Left colon (tissue), 2 donors: ENCODE results near the gene CORO7. TPM values are rescaled to one million over a fixed set of nuclear protein-coding genes. Genes with fewer than 3 reads are reported as not detected.

Experiments
- ATAC-seq: fragments of 200-7000 bp; cut with Tn5 transposase; one replicate; pipeline ENCODE4 v1.9.1; 2020; ENCODE audit warnings: mild to moderate bottlenecking, moderate library complexity
- DNase-seq, 2 donors: peaks; one replicate each; pipeline ENCODE4 v3.0.0-alpha.2; 2020
- intact Hi-C, 2 donors: fragments of 100-400 bp; cut with DNase I in 1 of 2; cut with micrococcal nuclease in 1 of 2; formaldehyde crosslinking; loops; one replicate each; pipeline versions ENCODE4 v1.11.2 to v1.14.0; 2022; cut with DNase I, micrococcal nuclease
- long read RNA-seq: library from polyadenylated mRNA; unstranded; transcript quantifications from one replicate; pipeline ENCODE4 v2.0.0, GENCODE V29; 2021
- total RNA-seq, 2 donors: library from RNA; stranded (reverse); fragmentation: NEBNext Ultra II Directional; extraction: Animal tissue kit (Norgen Biotek cat#: 25700); gene quantifications; one replicate each; pipeline ENCODE4 v1.2.1, GENCODE V29; 2021
- donor health status: DM: no; HTN: no; CAD: no.
- donor health status: DM: yes; HTN: yes; CAD: no.

The CORO7 gene
- total RNA-seq, result 10 to 100 TPM; 43.9 to 48.0 TPM
- long read RNA-seq, partial matches to known transcripts, result 24 of 36 reads
- long read RNA-seq, other reads (novel, unspliced or antisense), result 9 of 36 reads

GRCh38 chr16:4416200-4417032 lies at the start of gene CORO7:
TSS of gene CORO7 (minus strand) at chr16:4416596. CDS start at chr16:4416518, 78 bp downstream.
- intact Hi-C loops, result no loop called here
- ATAC-seq (peak; percentile 90), DNase-seq (peak; percentile 97 to 99)

GRCh38 chr16:4463522-4464163 lies 47.2 kb upstream of the CORO7 start:
- DNase-seq (no peak), ATAC-seq (no peak)
- intact Hi-C loops, result no loop called here

GRCh38 chr16:4461250-4462085 lies 45.1 kb upstream of the CORO7 start:
- DNase-seq (no peak), ATAC-seq (peak; percentile 17)
- intact Hi-C loops, result no loop called here

GRCh38 chr16:4460936-4461249 lies 44.5 kb upstream of the CORO7 start:
- no peak for ATAC-seq

GRCh38 chr16:4455951-4456350 lies 39.6 kb upstream of the CORO7 start:
- DNase-seq (no peak), ATAC-seq (no peak)
- intact Hi-C loops, result no loop called here

More at GRCh38 chr16:4460936-4461249, 44.5 kb upstream of the CORO7 start:
- no peak for DNase-seq
- intact Hi-C loops, result no loop called here

- intact Hi-C loops, result no loop called here
- DNase-seq (no peak), ATAC-seq (no peak)
Observed at GRCh38 chr16:4455081-4455480, 38.7 kb upstream of the CORO7 start.

- ATAC-seq, result no peak
- intact Hi-C loops, result no loop called here
- DNase-seq, result no peak
Observed at GRCh38 chr16:4454623-4455022, 38.2 kb upstream of the CORO7 start.

GRCh38 chr16:4452674-4453073 lies 36.3 kb upstream of the CORO7 start:
- intact Hi-C loops, result no loop called here
- DNase-seq (no peak), ATAC-seq (no peak)

GRCh38 chr16:4450931-4451519 lies 34.6 kb upstream of the CORO7 start:
- ATAC-seq (no peak), DNase-seq (no peak)
- intact Hi-C loops, result no loop called here

GRCh38 chr16:4450430-4450829 lies 34.0 kb upstream of the CORO7 start:
- intact Hi-C loops, result no loop called here
- DNase-seq, result no peak
- no peak for ATAC-seq

- no peak for ATAC-seq
- intact Hi-C loops, result no loop called here
- DNase-seq, result no peak
Observed at GRCh38 chr16:4443986-4444385, 27.6 kb upstream of the CORO7 start.

GRCh38 chr16:4443271-4443670 lies 26.9 kb upstream of the CORO7 start:
- intact Hi-C loops, result no loop called here

GRCh38 chr16:4442371-4442770 lies 26.0 kb upstream of the CORO7 start:
- no peak for ATAC-seq
- intact Hi-C loops, result no loop called here
- DNase-seq, result no peak

More at GRCh38 chr16:4443271-4443670, 26.9 kb upstream of the CORO7 start:
- ATAC-seq, result no peak
- DNase-seq, result no peak

- DNase-seq, result no peak
- intact Hi-C loops, result no loop called here
- ATAC-seq, result no peak
Observed at GRCh38 chr16:4437366-4437765, 21.0 kb upstream of the CORO7 start.

GRCh38 chr16:4435337-4436067 lies 19.1 kb upstream of the CORO7 start:
- intact Hi-C loops, result no loop called here
- ATAC-seq, result no peak
- no peak for DNase-seq

- intact Hi-C loops, result no loop called here
- peak; percentile 27 for ATAC-seq
Observed at GRCh38 chr16:4433914-4434787, 17.8 kb upstream of the CORO7 start.

GRCh38 chr16:4433228-4433627 lies 16.8 kb upstream of the CORO7 start:
- no peak for DNase-seq
- intact Hi-C loops, result no loop called here
- no peak for ATAC-seq

More at GRCh38 chr16:4433914-4434787, 17.8 kb upstream of the CORO7 start:
- no peak for DNase-seq

- no peak for DNase-seq
- ATAC-seq, result no peak
- intact Hi-C loops, result no loop called here
Observed at GRCh38 chr16:4431023-4431422, 14.6 kb upstream of the CORO7 start.
